ENCODE data around the gene CHPF. TPM values are rescaled to one million over a fixed set of nuclear protein-coding genes. Genes with fewer than 3 reads are reported as not detected.

The CHPF gene
- total and polyA plus RNA-seq, 2 donors (not counting 3 experiments of a cell fraction or from before 2014, with no cell fraction given) = 0.24 to 0.32 TPM

GRCh38 chr2:219505585-219505984 is 38.0 kb downstream of the CHPF start:
- POLR2A ChIA-PET = no interaction called here
- dilution Hi-C loops (cut with MboI; ENCODE audit: extremely low pct_ligation_motif_present, low sequenced_read_pairs) = no loop called here
- no peak overlapping the region for H3K27ac ChIP-seq (ENCODE audit: insufficient read depth, low read depth, low read length)
- H3K9me1 ChIP-seq (replicated peaks; ENCODE audit: control insufficient read depth, extremely low read depth, insufficient read depth, low read length) = no peaks in the 10 kb centered on the region
- H3K9me3 ChIP-seq (replicated peaks; ENCODE audit: control insufficient read depth, insufficient read depth, low read length) = no peaks in the 10 kb centered on the region
- no peaks in the 10 kb centered on the region for H3K4me1 ChIP-seq (ENCODE audit: control insufficient read depth, extremely low read depth, insufficient read depth, low read length)
- no peak for TF ChIP-seq CTCF (IDR thresholded peaks at IDR 0.05; ENCODE audit: extremely low read depth in 1 of 2, insufficient read depth in 1 of 2, low read depth in 1 of 2, low read length in 2 of 2)
- no peak for TF ChIP-seq POLR2AphosphoS5 (IDR thresholded peaks at IDR 0.05; ENCODE audit: insufficient read depth, low read depth, low read length)
- TF ChIP-seq, protein P1, sequence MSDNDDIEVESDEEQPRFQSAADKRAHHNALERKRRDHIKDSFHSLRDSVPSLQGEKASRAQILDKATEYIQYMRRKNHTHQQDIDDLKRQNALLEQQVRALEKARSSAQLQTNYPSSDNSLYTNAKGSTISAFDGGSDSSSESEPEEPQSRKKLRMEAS (IDR thresholded peaks at IDR 0.05; ENCODE audit: insufficient read depth, insufficient read length) = no peak
- TF ChIP-seq GATA2 (IDR thresholded peaks at IDR 0.05; ENCODE audit: insufficient read depth, insufficient read length, low read depth, low read length) = no peak
- no peak for TF ChIP-seq POLR2A (IDR thresholded peaks at IDR 0.05; ENCODE audit: low read depth, low read length)
- no peak for TF ChIP-seq FOS (IDR thresholded peaks at IDR 0.05; ENCODE audit: borderline replicate concordance, insufficient read depth, low read length)
- TF ChIP-seq MYC (IDR thresholded peaks at IDR 0.05; ENCODE audit: low read depth, low read length) = no peak
- no peak for TF ChIP-seq EZH2 (IDR thresholded peaks at IDR 0.05; ENCODE audit: borderline replicate concordance, low read depth, low read length, severe bottlenecking)
- TF ChIP-seq JUN (IDR thresholded peaks at IDR 0.05; ENCODE audit: borderline replicate concordance, insufficient read depth, insufficient read length, low read depth) = no peak
- H3K9ac ChIP-seq (replicated peaks; ENCODE audit: extremely low read depth, insufficient read depth, low read length) = no peak overlapping the region
- CTCF ChIA-PET = interaction anchor here (5.0 kb wide), 1 partner anchor 23 kb away, joined by 99 read pairs; no protein-coding TSS in a partner anchor
- no peak overlapping the region for H3K4me2 ChIP-seq (ENCODE audit: insufficient read depth, low read length)
- H3K36me3 ChIP-seq (ENCODE audit: control insufficient read depth in 2 of 2, extremely low read depth in 1 of 2, insufficient read depth in 2 of 2, low read length in 2 of 2) = peaks cover 0 to 28% of the 10 kb centered on the region in 2 experiments
- no peak overlapping the region for H3K4me3 ChIP-seq (replicated peaks in 1 of 3; ENCODE audit: insufficient read depth in 1 of 3, low read depth in 1 of 3, low read length in 3 of 3)
- DNase-seq (ENCODE audit: low read depth, low spot score) (no peak), FAIRE-seq (no peak)
- intact Hi-C loops (cut with micrococcal nuclease) = no loop called here
- H4K20me1 ChIP-seq (replicated peaks; ENCODE audit: control insufficient read depth, extremely low read depth, insufficient read depth, low read length) = no peaks in the 10 kb centered on the region
- no peak overlapping the region for H2AFZ ChIP-seq (ENCODE audit: low read depth, low read length)
- H3K27me3 ChIP-seq (ENCODE audit: control insufficient read depth in 2 of 2, insufficient read depth in 2 of 2, low read length in 2 of 2) = peaks cover 4 to 5% of the 10 kb centered on the region in 2 experiments
- BruUV-seq (replicated peaks) = no TSS peak
- no peaks in the 10 kb centered on the region for H3K79me2 ChIP-seq (ENCODE audit: control insufficient read depth, insufficient read depth, low read length)
